Fibroblast of pulmonary artery (primary cell): Measurements from ENCODE around the gene HLA-DRB5.

Experiments used
- DNase-seq: peaks from one replicate; pipeline ENCODE4 v3.0.0-alpha.2; 2010; ENCODE audit warnings: low read depth
- H3K4me3 ChIP-seq: replicated peaks from 2 replicates; pipeline ENCODE4 v1.5.1; 2011; ENCODE audit warnings: low read depth, mild to moderate bottlenecking, control low read depth, low read length, moderate library complexity
- TF ChIP-seq, protein P1 (sequence below): IDR thresholded peaks from 2 replicates; pipeline ENCODE4 v1.5.1; 2011; ENCODE audit warnings: mild to moderate bottlenecking, control low read depth, low read length, inconsistent platforms; ENCODE audit errors: missing control alignments

The HLA-DRB5 gene

GRCh38 chr6:32565511-32565910 is 35.4 kb upstream of the HLA-DRB5 start:
- DNase-seq, result no peak
- TF ChIP-seq, protein P1, sequence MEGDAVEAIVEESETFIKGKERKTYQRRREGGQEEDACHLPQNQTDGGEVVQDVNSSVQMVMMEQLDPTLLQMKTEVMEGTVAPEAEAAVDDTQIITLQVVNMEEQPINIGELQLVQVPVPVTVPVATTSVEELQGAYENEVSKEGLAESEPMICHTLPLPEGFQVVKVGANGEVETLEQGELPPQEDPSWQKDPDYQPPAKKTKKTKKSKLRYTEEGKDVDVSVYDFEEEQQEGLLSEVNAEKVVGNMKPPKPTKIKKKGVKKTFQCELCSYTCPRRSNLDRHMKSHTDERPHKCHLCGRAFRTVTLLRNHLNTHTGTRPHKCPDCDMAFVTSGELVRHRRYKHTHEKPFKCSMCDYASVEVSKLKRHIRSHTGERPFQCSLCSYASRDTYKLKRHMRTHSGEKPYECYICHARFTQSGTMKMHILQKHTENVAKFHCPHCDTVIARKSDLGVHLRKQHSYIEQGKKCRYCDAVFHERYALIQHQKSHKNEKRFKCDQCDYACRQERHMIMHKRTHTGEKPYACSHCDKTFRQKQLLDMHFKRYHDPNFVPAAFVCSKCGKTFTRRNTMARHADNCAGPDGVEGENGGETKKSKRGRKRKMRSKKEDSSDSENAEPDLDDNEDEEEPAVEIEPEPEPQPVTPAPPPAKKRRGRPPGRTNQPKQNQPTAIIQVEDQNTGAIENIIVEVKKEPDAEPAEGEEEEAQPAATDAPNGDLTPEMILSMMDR, result no peak
- no peak overlapping the region for H3K4me3 ChIP-seq

GRCh38 chr6:32562940-32563339 is 32.9 kb upstream of the HLA-DRB5 start:
- TF ChIP-seq, protein P1, result no peak
- H3K4me3 ChIP-seq, result no peak overlapping the region
- no peak for DNase-seq

GRCh38 chr6:32559747-32560146 is 29.7 kb upstream of the HLA-DRB5 start:
- TF ChIP-seq, protein P1, result no peak
- no peak overlapping the region for H3K4me3 ChIP-seq
- no peak for DNase-seq

GRCh38 chr6:32558426-32559057 is 28.5 kb upstream of the HLA-DRB5 start:
- no peak for DNase-seq

GRCh38 chr6:32554116-32554965 is 24.3 kb upstream of the HLA-DRB5 start:
- H3K4me3 ChIP-seq, result no peak overlapping the region
- TF ChIP-seq, protein P1, result no peak
- DNase-seq, result no peak

More at GRCh38 chr6:32558426-32559057, 28.5 kb upstream of the HLA-DRB5 start:
- TF ChIP-seq, protein P1, result no peak
- no peak overlapping the region for H3K4me3 ChIP-seq

GRCh38 chr6:32553037-32553742 is 23.1 kb upstream of the HLA-DRB5 start:
- no peak for DNase-seq
- no peak overlapping the region for H3K4me3 ChIP-seq
- TF ChIP-seq, protein P1, result no peak
